HG03175 (cell line): ENCODE data around the gene COL19A1.

Experiments
- ATAC-seq: cut with Tn5 transposase; IDR thresholded peaks from one replicate; pipeline ENCODE4 v1.9.1; 2021; ENCODE audit warnings: mild to moderate bottlenecking, moderate library complexity; ENCODE audit not compliant: unreplicated experiment

COL19A1 gene

DNA sequence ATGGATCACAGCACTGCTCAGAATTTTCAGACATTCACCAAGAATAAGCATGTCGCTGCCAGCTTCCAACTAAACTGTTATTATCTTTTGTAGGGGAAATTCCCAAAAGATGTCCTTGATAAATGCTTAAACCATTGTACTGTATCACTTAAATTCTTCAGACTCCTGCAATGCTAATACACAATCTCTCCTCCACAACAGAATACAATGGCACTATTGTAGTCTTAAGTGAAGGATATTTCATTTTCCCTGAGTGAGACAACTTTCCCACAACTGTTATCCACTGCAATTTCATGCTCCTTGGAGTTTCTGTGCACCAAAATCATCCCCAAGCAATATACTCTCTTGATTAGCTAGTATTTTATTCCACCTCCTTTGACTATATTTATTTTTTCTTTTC lies 246.8 kb downstream of the COL19A1 start:
- no peak for ATAC-seq

DNA sequence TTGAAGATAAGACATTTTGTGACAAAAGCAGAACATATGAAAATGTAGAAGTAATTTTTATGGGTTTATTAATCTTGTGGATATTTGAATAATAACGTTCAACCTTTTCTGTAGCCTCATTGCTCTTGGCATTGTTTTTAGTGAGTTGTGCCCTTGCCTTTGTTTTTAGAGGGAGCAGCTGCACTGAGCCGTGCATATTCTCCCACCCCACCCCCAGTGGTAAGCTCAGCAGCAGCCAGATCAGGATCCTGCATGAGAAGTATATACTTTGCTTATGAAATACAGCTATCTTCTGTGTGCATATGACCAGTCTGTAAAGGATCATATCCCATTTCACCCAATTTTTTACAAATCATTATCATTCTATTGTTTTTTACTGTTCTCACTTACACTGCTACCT lies 252.3 kb downstream of the COL19A1 start:
- no peak for ATAC-seq

DNA sequence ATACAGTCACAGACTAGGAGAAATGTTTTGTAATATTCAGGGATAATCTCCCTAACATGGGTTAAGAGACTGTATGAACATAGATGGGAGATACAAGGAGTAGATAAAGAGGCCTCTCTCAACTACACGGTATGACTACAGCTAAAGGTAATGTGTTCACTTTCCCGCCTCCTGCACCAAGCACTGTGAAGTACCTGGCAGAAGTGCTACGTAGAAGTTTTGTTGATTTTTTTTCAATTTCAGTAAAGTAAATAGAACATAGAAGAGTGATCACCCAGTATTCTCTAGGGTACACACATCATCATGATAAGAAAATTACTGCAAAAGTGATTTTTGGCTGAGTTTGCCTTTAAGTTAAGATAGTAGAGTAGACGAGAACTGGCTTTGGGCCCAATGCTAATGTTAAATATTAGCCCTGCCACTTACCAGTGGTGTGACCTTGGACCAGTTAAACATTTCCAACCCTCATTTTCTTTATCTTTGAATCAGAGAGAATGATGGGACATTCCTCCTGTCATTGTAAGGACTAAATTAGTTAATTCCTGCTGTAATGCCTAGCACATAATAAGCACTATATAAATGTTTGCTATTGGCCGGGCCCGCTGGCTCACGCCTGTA lies 253.0 kb downstream of the COL19A1 start:
- ATAC-seq: no peak

- no peak for ATAC-seq
Observed at GRCh38 chr6:70124443-70124842, 258.1 kb downstream of the COL19A1 start.

DNA sequence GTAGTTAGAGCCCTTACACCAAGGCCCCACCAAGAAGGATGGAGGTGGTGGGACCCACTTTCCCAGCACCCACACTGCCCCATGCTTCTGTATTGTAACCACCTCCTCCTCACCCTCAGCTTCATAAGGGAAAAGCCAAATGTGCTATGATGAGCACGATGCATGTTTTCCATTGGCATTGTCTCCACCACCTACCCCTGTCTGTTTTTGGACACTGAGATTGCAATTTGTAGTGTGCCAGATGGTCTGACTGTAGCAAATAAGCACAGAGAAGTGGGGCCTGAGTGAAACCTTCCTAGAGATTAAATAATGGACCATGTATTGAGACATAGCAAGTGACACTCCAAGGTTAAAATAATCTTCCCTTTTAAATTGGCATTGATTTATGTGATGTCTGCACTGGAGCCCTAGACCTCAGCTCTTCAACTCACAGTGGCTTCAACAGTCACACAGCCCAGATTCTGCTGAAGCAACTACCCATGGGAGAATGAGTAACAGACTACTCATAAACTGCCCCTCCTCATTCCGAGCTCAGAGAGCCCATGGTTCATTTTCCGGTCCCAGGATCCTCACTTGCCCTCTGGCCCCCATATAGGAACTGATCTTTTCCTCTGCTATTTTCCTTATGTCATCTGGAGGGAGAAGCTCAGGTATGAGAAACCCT lies 258.7 kb downstream of the COL19A1 start:
- no peak for ATAC-seq

DNA sequence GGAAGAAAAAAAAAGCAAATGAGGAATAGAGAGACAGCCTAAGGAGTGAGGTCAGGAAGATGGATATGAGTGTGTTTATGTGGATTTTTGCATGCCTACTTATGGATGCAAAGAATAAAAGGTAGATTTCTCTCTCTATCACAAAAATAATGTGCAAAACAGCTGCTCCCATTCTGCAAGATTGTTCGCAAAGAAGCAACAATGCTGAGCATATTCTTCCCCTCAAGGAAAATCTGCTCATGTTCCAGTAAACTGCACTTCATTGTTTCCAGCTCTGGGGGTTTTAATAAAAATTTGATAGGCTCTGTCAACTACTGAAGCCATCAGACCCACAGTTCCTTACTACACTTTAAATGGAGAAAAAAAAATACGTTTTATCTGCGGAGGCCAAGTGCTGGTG lies 259.2 kb downstream of the COL19A1 start:
- no peak for ATAC-seq

DNA sequence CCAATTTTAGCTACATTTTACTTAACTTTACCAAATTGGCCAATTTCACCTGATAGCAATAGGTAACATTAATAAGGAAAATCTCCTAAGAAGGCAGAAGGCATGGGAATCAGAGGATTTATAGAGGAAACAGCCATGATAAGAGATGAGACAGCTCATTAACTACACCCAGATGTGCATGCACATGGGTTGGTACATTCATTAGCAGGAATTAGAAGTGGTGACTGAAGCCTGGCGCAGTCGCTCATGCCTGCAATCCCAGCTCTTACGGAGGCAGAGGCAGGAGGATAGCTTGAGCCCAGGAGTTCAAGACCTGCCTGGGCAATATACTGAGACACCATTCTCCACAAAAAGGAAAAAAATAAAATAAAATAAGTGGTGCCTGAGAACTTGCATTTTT lies 263.0 kb downstream of the COL19A1 start:
- ATAC-seq: no peak

- no peak for ATAC-seq
Observed at GRCh38 chr6:70130865-70131264, 264.5 kb downstream of the COL19A1 start.

GRCh38 chr6:70131528-70131927 lies 265.2 kb downstream of the COL19A1 start:
- ATAC-seq: peak; percentile 72

DNA sequence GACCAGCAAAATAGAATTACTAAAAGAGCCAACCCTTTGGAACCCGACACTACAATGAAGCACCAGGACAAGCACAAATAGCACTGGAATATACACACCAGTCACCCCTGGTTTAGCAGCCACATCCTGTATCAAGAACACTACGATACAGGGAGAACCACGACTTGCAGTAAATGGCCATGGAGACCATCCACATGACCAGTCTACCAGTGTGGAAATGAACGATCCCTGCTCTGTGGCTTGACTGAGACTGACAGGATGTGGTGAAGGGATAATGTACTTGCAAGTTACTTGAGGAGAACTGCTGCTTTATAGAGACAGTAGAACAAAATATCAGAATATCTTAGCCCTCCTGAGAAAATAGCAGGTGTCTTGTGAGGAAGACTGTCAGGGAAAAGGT lies 266.9 kb downstream of the COL19A1 start:
- ATAC-seq: no peak

GRCh38 chr6:70134542-70134941 lies 268.2 kb downstream of the COL19A1 start:
- no peak for ATAC-seq

- ATAC-seq: no peak
Observed at GRCh38 chr6:70135219-70136160, 269.1 kb downstream of the COL19A1 start.

DNA sequence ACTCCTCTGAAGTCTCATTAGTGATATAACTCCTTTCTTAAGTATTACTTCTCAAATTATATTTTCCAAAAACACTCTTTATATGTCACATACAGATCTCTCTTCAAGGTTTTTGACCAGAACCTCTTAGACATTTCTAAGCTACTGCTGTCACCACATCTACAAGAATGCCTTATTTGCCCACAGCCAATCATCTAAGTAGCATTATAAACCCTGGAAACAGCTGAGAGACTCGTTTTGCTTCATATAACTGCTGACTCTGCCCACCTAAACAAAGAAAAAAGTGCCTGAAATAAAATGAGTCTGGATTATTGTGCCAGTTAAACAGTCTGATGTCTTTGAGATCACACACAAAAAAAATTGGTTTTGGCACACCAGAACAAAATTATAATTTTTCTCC lies 270.6 kb downstream of the COL19A1 start:
- ATAC-seq: no peak

GRCh38 chr6:70140496-70140895 lies 274.1 kb downstream of the COL19A1 start:
- no peak for ATAC-seq

- ATAC-seq: no peak
Observed at GRCh38 chr6:70142034-70142433, 275.7 kb downstream of the COL19A1 start.

GRCh38 chr6:70145178-70145577 lies 278.8 kb downstream of the COL19A1 start:
- ATAC-seq: no peak

- no peak for ATAC-seq
Observed at GRCh38 chr6:70149209-70149788, 282.9 kb downstream of the COL19A1 start.

DNA sequence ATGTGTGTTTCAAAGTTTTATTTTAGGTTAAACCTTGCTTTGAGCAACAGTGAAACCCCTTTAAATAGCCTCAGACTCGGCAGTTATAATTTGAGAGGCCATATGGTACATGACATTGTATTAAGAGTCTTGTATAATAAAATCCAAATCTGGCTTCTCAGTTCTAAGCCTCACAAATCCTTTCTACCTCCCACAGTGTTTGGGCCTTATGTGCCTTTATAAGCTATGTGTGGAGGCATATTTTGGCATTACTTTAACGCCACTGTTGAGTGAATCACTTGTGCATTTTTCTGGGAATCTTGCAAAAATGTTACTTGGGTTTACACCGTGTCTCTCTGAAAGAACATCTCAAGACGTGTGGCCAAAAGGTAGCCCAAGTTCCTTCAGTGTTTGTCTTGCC lies 284.2 kb downstream of the COL19A1 start:
- no peak for ATAC-seq

DNA sequence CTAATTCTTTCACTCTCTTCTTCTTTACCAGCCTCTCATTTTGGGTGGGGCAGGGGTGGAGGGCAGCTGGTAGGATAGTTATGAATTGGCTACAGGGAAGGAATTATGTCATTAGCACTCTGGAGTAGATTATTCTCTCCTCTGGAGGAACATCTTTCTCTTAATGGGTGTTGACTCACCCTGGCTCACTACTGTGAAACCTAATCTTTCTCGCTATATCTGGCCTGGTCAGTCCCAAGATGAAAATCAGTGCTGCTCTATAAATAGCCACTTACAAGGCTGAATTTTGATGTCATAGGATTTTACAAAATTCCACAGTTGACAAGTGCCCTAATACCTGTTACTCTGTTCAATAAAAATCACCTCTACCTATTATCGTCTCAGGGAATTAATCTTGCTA lies 285.3 kb downstream of the COL19A1 start:
- no peak for ATAC-seq

DNA sequence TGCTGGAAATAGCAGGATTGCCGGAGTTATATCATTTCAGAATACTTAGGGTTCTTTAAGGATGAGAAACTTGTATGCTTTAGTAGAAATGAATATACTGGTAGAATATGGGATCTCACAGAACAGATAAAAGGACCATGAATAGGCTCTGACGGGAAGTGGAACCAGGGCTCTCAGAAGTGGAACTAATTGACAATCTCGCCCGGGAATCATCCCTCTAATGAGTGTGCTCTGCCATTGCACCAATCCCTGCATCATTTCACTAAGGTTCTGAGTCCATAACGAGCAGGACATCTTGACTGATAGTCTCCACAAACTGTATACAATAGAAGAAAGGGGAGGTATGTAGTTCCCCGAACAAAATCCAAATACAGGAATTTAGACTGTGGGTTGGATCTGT lies 286.4 kb downstream of the COL19A1 start:
- ATAC-seq: no peak

DNA sequence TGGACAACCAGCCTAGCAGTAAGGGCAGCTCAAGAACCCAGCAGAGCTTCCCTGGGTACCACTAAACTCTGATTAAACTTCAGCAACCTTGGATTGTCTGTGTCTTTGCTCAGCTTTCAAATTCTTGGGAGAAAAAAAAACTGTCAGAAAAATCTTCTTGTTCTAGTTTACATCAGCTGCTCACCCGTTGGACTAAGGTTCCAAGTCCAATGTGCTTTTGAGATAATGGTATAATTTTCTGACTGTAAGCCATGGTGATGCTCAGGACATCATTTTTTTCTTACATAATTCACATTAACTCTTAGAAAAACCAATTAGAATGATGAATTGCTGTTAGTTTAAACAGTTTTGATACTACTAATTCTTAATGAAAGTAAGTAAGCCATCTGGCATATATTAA lies 290.7 kb downstream of the COL19A1 start:
- ATAC-seq: no peak
